ENCODE results near the gene MACO1.
"Not testable (repeated sequence)": the region's sequence is repeated elsewhere in the genome, so short reads cannot be mapped to it uniquely, and the experiment has no call there.

MACO1 gene

GRCh38 chr1:25458541-25459298 lies 28.0 kb downstream of the MACO1 start:
- DNase-seq: no peak

- no peak for DNase-seq
Observed at GRCh38 chr1:25460020-25460419, 29.3 kb downstream of the MACO1 start.

- DNase-seq: not testable (repeated sequence)
Observed at GRCh38 chr1:25460816-25461215, 30.1 kb downstream of the MACO1 start.

- no peak for DNase-seq
Observed at GRCh38 chr1:25461849-25462248, 31.2 kb downstream of the MACO1 start.

- no peak for DNase-seq
Observed at GRCh38 chr1:25462732-25463131, 32.0 kb downstream of the MACO1 start.

GRCh38 chr1:25467193-25467592 lies 36.5 kb downstream of the MACO1 start:
- no peak for DNase-seq

GRCh38 chr1:25467616-25468015 lies 36.9 kb downstream of the MACO1 start:
- DNase-seq: no peak

GRCh38 chr1:25468033-25468432 lies 37.3 kb downstream of the MACO1 start:
- no peak for DNase-seq

- DNase-seq: no peak
Observed at GRCh38 chr1:25469177-25469576, 38.5 kb downstream of the MACO1 start.

GRCh38 chr1:25472471-25472870 lies 41.8 kb downstream of the MACO1 start:
- DNase-seq: no peak

GRCh38 chr1:25473653-25474225 lies 43.0 kb downstream of the MACO1 start:
- no peak for DNase-seq

GRCh38 chr1:25474439-25475047 lies 43.8 kb downstream of the MACO1 start:
- DNase-seq: no peak

- DNase-seq: no peak
Observed at GRCh38 chr1:25476186-25477097, 45.7 kb downstream of the MACO1 start.

GRCh38 chr1:25477448-25478034 lies 46.8 kb downstream of the MACO1 start:
- DNase-seq: no peak

- no peak for DNase-seq
Observed at GRCh38 chr1:25478633-25479032, 47.9 kb downstream of the MACO1 start.

GRCh38 chr1:25481625-25482024 lies 50.9 kb downstream of the MACO1 start:
- no peak for DNase-seq

GRCh38 chr1:25482211-25482610 lies 51.5 kb downstream of the MACO1 start:
- no peak for DNase-seq

GRCh38 chr1:25484096-25484495 lies 53.4 kb downstream of the MACO1 start:
- no peak for DNase-seq

GRCh38 chr1:25484533-25484932 lies 53.8 kb downstream of the MACO1 start:
- no peak for DNase-seq

GRCh38 chr1:25485536-25486411 lies 55.1 kb downstream of the MACO1 start:
- DNase-seq: no peak

GRCh38 chr1:25486602-25487001 lies 55.9 kb downstream of the MACO1 start:
- no peak for DNase-seq

GRCh38 chr1:25487628-25488027 lies 56.9 kb downstream of the MACO1 start:
- no peak for DNase-seq
